ENCODE results near the gene KRTAP12-2.
"Not testable (repeated sequence)": the region's sequence is repeated elsewhere in the genome, so short reads cannot be mapped to it uniquely, and the experiment has no call there.

KRTAP12-2 gene

GRCh38 chr21:44691686-44692085, 25.0 kb upstream of the KRTAP12-2 start:
- H2BK12ac ChIP-seq (ENCODE audit: low read length) = no peak overlapping the region
- H3K4me1 ChIP-seq (ENCODE audit: control insufficient read depth in 1 of 2, insufficient read depth in 2 of 2, low read length in 2 of 2) = peaks cover 0 to 2% of the 10 kb centered on the region in 2 experiments
- no peak overlapping the region for H2BK120ac ChIP-seq (ENCODE audit: insufficient read depth, low read length, poor library complexity)
- WGBS (ENCODE audit: extremely low coverage, insufficient coverage, insufficient read length) = no CpG with 5 or more reads among the region's 2 CpGs
- H3K9ac ChIP-seq (ENCODE audit: low read length) = no peak overlapping the region
- H3K36me3 ChIP-seq (ENCODE audit: control insufficient read depth in 1 of 2, insufficient read depth in 2 of 2, low read length in 2 of 2) = no peaks in the 10 kb centered on the region
- no peak overlapping the region for H3K4me3 ChIP-seq (ENCODE audit: low read depth, low read length)
- H3K9me3 ChIP-seq (ENCODE audit: insufficient read depth, low read depth, low read length) = no peaks in the 10 kb centered on the region
- no peak overlapping the region for H3K14ac ChIP-seq (ENCODE audit: low read length)
- H3K18ac ChIP-seq (ENCODE audit: low read length) = no peak overlapping the region
- no peaks in the 10 kb centered on the region for H3K27me3 ChIP-seq (ENCODE audit: insufficient read depth, low read length)
- H2AK5ac ChIP-seq (ENCODE audit: low read length) = no peak overlapping the region
- no peak overlapping the region for H2AFZ ChIP-seq (ENCODE audit: insufficient read depth, low read length, poor library complexity)
- H4K8ac ChIP-seq (ENCODE audit: low read depth, low read length) = no peak overlapping the region
- no peak overlapping the region for H3K27ac ChIP-seq (ENCODE audit: low read depth, low read length)
- no peak overlapping the region for H4K12ac ChIP-seq (ENCODE audit: low read depth, low read length)
- no peak overlapping the region for H3K23ac ChIP-seq (ENCODE audit: low read length)
- H2BK5ac ChIP-seq (ENCODE audit: low read depth, low read length, poor library complexity) = no peak overlapping the region
- H4K91ac ChIP-seq (ENCODE audit: low read depth, low read length) = no peak overlapping the region
- H3K79me2 ChIP-seq (ENCODE audit: control insufficient read depth, insufficient read depth, low read length, poor library complexity) = no peaks in the 10 kb centered on the region
- no peak for DNase-seq
- no peak overlapping the region for H3K4me2 ChIP-seq (ENCODE audit: low read length)
- no peaks in the 10 kb centered on the region for H3K79me1 ChIP-seq (ENCODE audit: low read length)
- H3K4ac ChIP-seq (ENCODE audit: low read depth, low read length) = no peak overlapping the region

- H3K23ac ChIP-seq (ENCODE audit: low read length); H3K4me2 ChIP-seq (ENCODE audit: low read length); H4K12ac ChIP-seq (ENCODE audit: low read depth, low read length); H2BK12ac ChIP-seq (ENCODE audit: low read length); H3K9me3 ChIP-seq (ENCODE audit: insufficient read depth, low read depth, low read length); H3K4me1 ChIP-seq (ENCODE audit: control insufficient read depth in 1 of 2, insufficient read depth in 2 of 2, low read length in 2 of 2); H2AFZ ChIP-seq (ENCODE audit: insufficient read depth, low read length, poor library complexity); H3K27me3 ChIP-seq (ENCODE audit: insufficient read depth, low read length); DNase-seq; H3K36me3 ChIP-seq (ENCODE audit: control insufficient read depth in 1 of 2, insufficient read depth in 2 of 2, low read length in 2 of 2); H4K91ac ChIP-seq (ENCODE audit: low read depth, low read length); H2BK120ac ChIP-seq (ENCODE audit: insufficient read depth, low read length, poor library complexity); H2AK5ac ChIP-seq (ENCODE audit: low read length); H3K9ac ChIP-seq (ENCODE audit: low read length); H3K18ac ChIP-seq (ENCODE audit: low read length); H3K4me3 ChIP-seq (ENCODE audit: low read depth, low read length); H4K8ac ChIP-seq (ENCODE audit: low read depth, low read length); H3K14ac ChIP-seq (ENCODE audit: low read length); H3K4ac ChIP-seq (ENCODE audit: low read depth, low read length); H3K79me1 ChIP-seq (ENCODE audit: low read length); H3K27ac ChIP-seq (ENCODE audit: low read depth, low read length); H2BK5ac ChIP-seq (ENCODE audit: low read depth, low read length, poor library complexity); H3K79me2 ChIP-seq (ENCODE audit: control insufficient read depth, insufficient read depth, low read length, poor library complexity): not testable (repeated sequence)
- WGBS (ENCODE audit: extremely low coverage, insufficient coverage, insufficient read length) = no CpG with 5 or more reads among the region's 3 CpGs
Observed at GRCh38 chr21:44689740-44690139, 23.0 kb upstream of the KRTAP12-2 start.

DNA sequence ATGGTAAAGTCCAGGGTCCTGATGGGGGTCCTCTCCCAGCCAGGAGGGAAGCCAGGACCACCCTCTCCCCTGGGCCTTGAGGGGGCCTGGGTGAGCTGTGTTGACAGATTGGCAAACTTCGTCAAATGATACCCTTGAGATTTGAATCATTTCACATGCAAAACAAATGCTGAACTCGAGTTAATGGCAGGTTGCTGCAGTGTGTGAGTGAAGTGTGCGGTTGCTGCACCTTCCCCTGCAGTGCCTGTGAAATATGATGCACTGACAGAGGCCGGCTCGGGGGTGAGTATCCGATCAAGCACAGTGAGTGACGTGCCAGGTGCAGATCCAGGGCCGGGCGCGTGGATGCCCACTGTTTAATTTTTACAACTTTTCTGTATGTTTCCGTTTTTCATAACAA, 20.9 kb upstream of the KRTAP12-2 start:
- no CpG with 5 or more reads among the region's 11 CpGs for WGBS (ENCODE audit: extremely low coverage, insufficient coverage, insufficient read length)
- Histone ChIP-seq H3K27me3 (ENCODE audit: insufficient read depth, low read length) (no peaks in the 10 kb centered on the region), H3K18ac (ENCODE audit: low read length) (no peak overlapping the region), H4K12ac (ENCODE audit: low read depth, low read length) (no peak overlapping the region), H3K4me1 (ENCODE audit: control insufficient read depth in 1 of 2, insufficient read depth in 2 of 2, low read length in 2 of 2) (no peaks in the 10 kb centered on the region), H4K8ac (ENCODE audit: low read depth, low read length) (no peak overlapping the region), H3K4ac (ENCODE audit: low read depth, low read length) (no peak overlapping the region), H2AFZ (ENCODE audit: insufficient read depth, low read length, poor library complexity) (no peak overlapping the region), H3K36me3 (ENCODE audit: control insufficient read depth in 1 of 2, insufficient read depth in 2 of 2, low read length in 2 of 2) (no peaks in the 10 kb centered on the region), H4K91ac (ENCODE audit: low read depth, low read length) (no peak overlapping the region), H3K79me2 (ENCODE audit: control insufficient read depth, insufficient read depth, low read length, poor library complexity) (no peaks in the 10 kb centered on the region), H2BK5ac (ENCODE audit: low read depth, low read length, poor library complexity) (no peak overlapping the region), H3K9ac (ENCODE audit: low read length) (no peak overlapping the region), H3K9me3 (ENCODE audit: insufficient read depth, low read depth, low read length) (peaks cover 2% of the 10 kb centered on the region), H3K79me1 (ENCODE audit: low read length) (no peaks in the 10 kb centered on the region), H3K4me2 (ENCODE audit: low read length) (no peak overlapping the region), H3K23ac (ENCODE audit: low read length) (no peak overlapping the region), H2AK5ac (ENCODE audit: low read length) (no peak overlapping the region), H3K27ac (ENCODE audit: low read depth, low read length) (no peak overlapping the region), H2BK120ac (ENCODE audit: insufficient read depth, low read length, poor library complexity) (no peak overlapping the region), H3K14ac (ENCODE audit: low read length) (no peak overlapping the region), H3K4me3 (ENCODE audit: low read depth, low read length) (no peak overlapping the region), H2BK12ac (ENCODE audit: low read length) (no peak overlapping the region)
- DNase-seq = no peak

DNA sequence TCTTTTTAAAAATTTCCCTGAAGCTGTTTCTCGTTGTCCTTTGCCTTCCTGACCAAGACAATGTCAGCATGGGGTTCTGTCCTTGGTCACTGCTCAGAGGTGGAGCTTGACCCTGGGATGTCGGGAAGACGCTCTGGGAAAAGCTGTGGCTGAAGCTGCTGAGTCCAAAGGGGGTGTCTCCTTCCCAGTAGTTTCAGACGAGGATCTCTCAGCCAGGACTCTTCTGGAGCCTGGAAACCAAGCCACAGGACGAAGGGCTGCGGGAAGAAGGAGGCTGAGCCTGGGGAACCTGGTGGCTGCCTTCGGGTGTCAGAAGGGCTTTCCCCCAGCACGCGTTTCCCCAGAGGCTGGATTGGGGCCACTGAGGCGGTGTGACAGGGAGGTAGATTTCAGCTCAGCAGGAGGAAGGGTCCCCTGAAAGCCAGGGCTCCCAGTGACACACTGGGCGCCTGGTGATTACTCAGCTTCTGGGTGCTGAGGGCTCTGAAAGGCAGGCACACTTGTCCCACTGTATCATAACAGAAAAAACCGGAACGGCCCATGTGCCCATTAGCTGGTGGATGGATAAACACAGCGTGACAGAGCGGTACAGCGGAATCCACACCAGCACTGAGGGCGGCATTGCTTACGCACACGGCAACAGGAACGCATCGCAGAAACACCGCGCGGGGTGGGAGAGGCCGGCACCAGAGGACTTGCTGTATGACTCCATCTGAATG, 20.3 kb upstream of the KRTAP12-2 start:
- no peak overlapping the region for H3K4ac ChIP-seq (ENCODE audit: low read depth, low read length)
- H3K9ac ChIP-seq (ENCODE audit: low read length) = no peak overlapping the region
- H3K79me2 ChIP-seq (ENCODE audit: control insufficient read depth, insufficient read depth, low read length, poor library complexity) = no peaks in the 10 kb centered on the region
- no CpG with 5 or more reads among the region's 25 CpGs for WGBS (ENCODE audit: extremely low coverage, insufficient coverage, insufficient read length)
- H3K18ac ChIP-seq (ENCODE audit: low read length) = no peak overlapping the region
- H3K14ac ChIP-seq (ENCODE audit: low read length) = no peak overlapping the region
- H3K23ac ChIP-seq (ENCODE audit: low read length) = no peak overlapping the region
- DNase-seq = no peak
- no peak overlapping the region for H3K4me2 ChIP-seq (ENCODE audit: low read length)
- H2BK12ac ChIP-seq (ENCODE audit: low read length) = no peak overlapping the region
- H4K8ac ChIP-seq (ENCODE audit: low read depth, low read length) = no peak overlapping the region
- H3K27me3 ChIP-seq (ENCODE audit: insufficient read depth, low read length) = no peaks in the 10 kb centered on the region
- no peak overlapping the region for H3K4me3 ChIP-seq (ENCODE audit: low read depth, low read length)
- H2AK5ac ChIP-seq (ENCODE audit: low read length) = no peak overlapping the region
- H4K91ac ChIP-seq (ENCODE audit: low read depth, low read length) = no peak overlapping the region
- H3K79me1 ChIP-seq (ENCODE audit: low read length) = no peaks in the 10 kb centered on the region
- H3K36me3 ChIP-seq (ENCODE audit: control insufficient read depth in 1 of 2, insufficient read depth in 2 of 2, low read length in 2 of 2) = no peaks in the 10 kb centered on the region
- H2BK5ac ChIP-seq (ENCODE audit: low read depth, low read length, poor library complexity) = no peak overlapping the region
- H2BK120ac ChIP-seq (ENCODE audit: insufficient read depth, low read length, poor library complexity) = no peak overlapping the region
- H3K4me1 ChIP-seq (ENCODE audit: control insufficient read depth in 1 of 2, insufficient read depth in 2 of 2, low read length in 2 of 2) = no peaks in the 10 kb centered on the region
- H4K12ac ChIP-seq (ENCODE audit: low read depth, low read length) = no peak overlapping the region
- H3K9me3 ChIP-seq (ENCODE audit: insufficient read depth, low read depth, low read length) = peaks cover 2% of the 10 kb centered on the region
- H3K27ac ChIP-seq (ENCODE audit: low read depth, low read length) = no peak overlapping the region
- no peak overlapping the region for H2AFZ ChIP-seq (ENCODE audit: insufficient read depth, low read length, poor library complexity)

All from trophoblast cell (in vitro differentiated cells and primary cell).